IgD-negative memory B cell (primary cell): ENCODE measurements around the gene TAF12. TPM values are rescaled to one million over a fixed set of nuclear protein-coding genes. Genes with fewer than 3 reads are reported as not detected.
"Not testable (repeated sequence)": the region's sequence is repeated elsewhere in the genome, so short reads cannot be mapped to it uniquely, and the experiment has no call there.

Source experiments
- H3K27ac Mint-ChIP-seq, 3 donors: one replicate each; pipeline ENCODE4 v1.8.0; 2020 to 2022; ENCODE audit warnings: mild to moderate bottlenecking in 3 of 3, mixed read lengths in 3 of 3, moderate library complexity in 1 of 3
- H3K27me3 Mint-ChIP-seq: one replicate; pipeline ENCODE4 v1.8.0; 2021; ENCODE audit warnings: mixed read lengths
- H3K36me3 Mint-ChIP-seq: one replicate; pipeline ENCODE4 v1.8.0; 2020; ENCODE audit warnings: mild to moderate bottlenecking, mixed read lengths
- H3K4me1 Mint-ChIP-seq, 3 donors: one replicate each; pipeline ENCODE4 v1.8.0; 2020 to 2022; ENCODE audit warnings: mixed read lengths in 3 of 3, mild to moderate bottlenecking in 1 of 3
- H3K4me3 Mint-ChIP-seq, 4 donors: one replicate each; pipeline ENCODE4 v1.8.0; 2020 to 2022; ENCODE audit warnings: mild to moderate bottlenecking in 4 of 4, mixed read lengths in 4 of 4, moderate library complexity in 3 of 4
- H3K9me3 Mint-ChIP-seq, 3 donors: one replicate each; pipeline ENCODE4 v1.8.0; 2020 to 2021; ENCODE audit warnings: mixed read lengths in 3 of 3, mild to moderate bottlenecking in 1 of 3
- polyA plus RNA-seq: library from polyadenylated mRNA; unstranded; fragments of 300-500 nt; fragmentation: Illumina TruSeq; gene quantifications from one replicate; pipeline ENCODE4 v1.2.3, GENCODE V29; 2021

TAF12 gene
- polyA plus RNA-seq, 1 donor from 2014 or later: 37.5 TPM

DNA sequence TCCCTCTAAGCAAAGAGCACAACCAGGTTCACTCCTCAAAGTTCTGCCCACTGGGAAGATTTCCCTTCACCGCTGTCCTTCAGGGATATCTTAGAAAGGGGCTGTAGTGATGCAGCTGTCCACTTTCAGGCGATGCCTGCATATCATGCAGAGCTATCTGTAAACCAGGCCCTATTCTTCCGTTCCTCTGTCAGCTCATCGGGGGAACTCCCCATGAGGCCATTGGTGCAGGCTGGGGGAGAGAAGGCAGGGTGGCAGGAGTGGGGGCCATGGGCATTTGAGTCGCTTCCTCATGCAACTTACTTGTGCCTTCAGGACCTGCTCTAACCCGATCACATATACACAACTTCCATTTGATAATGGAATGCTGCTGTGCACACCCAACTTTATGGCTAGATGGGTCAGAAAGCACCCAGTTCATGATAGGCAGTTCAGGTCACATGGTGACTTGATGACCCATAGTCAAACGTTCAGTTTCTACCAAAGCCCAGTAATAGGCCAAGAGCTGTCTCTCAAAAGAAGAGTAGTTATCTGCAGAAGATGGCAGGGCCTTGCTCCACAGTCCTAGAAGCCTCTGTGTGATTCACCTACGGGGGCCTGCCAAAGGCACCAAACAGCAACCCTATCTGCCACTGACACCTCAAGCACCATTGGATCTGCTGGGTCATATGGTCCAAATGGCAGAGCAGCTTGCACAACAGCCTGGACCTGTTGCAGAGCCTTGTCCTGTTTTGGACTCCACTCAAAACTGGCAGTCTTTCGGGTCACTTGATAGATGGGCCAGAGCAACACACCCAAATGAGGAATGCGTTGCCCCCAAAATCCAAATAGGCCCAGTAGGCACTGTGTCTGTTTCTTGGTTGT lies 12.8 kb upstream of the TAF12 start:
- H3K27ac Mint-ChIP-seq, H3K36me3 Mint-ChIP-seq, H3K9me3 Mint-ChIP-seq, H3K4me1 Mint-ChIP-seq, H3K27me3 Mint-ChIP-seq: not testable (repeated sequence)
- peak overlapping the region in 1 of 4 donors; percentile 13 for H3K4me3 Mint-ChIP-seq

GRCh38 chr1:28653870-28654269 lies 11.0 kb upstream of the TAF12 start:
- H3K9me3 Mint-ChIP-seq, H3K36me3 Mint-ChIP-seq, H3K27me3 Mint-ChIP-seq, H3K4me1 Mint-ChIP-seq, H3K4me3 Mint-ChIP-seq: not testable (repeated sequence)
- H3K27ac Mint-ChIP-seq: peak overlapping the region in 1 of 3 donors; percentile 58

GRCh38 chr1:28653063-28653462 lies 10.2 kb upstream of the TAF12 start:
- H3K9me3 Mint-ChIP-seq: not testable (repeated sequence)

GRCh38 chr1:28648474-28649198 lies 5.8 kb upstream of the TAF12 start, which contains the start of gene RNU11:
TSS of gene RNU11 (plus strand) at chr1:28648600.
- Mint-ChIP-seq H3K4me3 (peak within 1 kb of the TSS; percentile 84 to 92 (median 88)), H3K27ac (peak within 1 kb of the TSS; percentile 100), H3K9me3 (no peaks in the 10 kb centered on the region), H3K36me3 (no peaks in the 10 kb centered on the region), H3K4me1 (peaks cover 16 to 23% (median 17%) of the 10 kb centered on the region in 3 donors), H3K27me3 (no peaks in the 10 kb centered on the region)

More at GRCh38 chr1:28653063-28653462, 10.2 kb upstream of the TAF12 start:
- H3K36me3 Mint-ChIP-seq, H3K27me3 Mint-ChIP-seq, H3K27ac Mint-ChIP-seq, H3K4me1 Mint-ChIP-seq, H3K4me3 Mint-ChIP-seq: not testable (repeated sequence)

DNA sequence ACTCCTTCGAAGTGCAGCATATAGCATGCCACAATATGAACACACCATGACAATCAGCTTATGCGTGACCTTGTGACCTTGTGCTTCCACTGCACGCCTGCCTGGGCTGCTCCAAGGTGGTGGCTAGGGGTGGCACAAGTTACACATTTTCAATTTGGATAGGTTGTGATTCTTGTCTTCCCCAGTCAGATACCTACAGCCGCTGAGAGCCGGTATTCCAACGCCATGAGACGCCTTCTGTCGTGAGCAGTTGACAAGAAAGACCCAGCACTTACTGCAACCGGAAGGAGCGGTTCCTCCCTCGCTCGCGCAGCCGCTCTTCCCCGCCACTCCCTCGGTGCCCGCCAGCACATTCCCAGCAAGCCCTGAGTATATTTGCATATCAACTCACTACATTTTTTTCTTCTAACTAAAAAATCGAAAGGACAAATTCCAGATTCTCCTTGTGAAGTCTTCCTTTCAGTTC lies 5.2 kb upstream of the TAF12 start:
- Mint-ChIP-seq H3K36me3 (no peaks in the 10 kb centered on the region), H3K9me3 (no peaks in the 10 kb centered on the region), H3K4me1 (peaks cover 16 to 29% (median 17%) of the 10 kb centered on the region in 3 donors), H3K27me3 (no peaks in the 10 kb centered on the region), H3K27ac (peak overlapping the region; percentile 100), H3K4me3 (peak overlapping the region; percentile 84 to 92 (median 88))

DNA sequence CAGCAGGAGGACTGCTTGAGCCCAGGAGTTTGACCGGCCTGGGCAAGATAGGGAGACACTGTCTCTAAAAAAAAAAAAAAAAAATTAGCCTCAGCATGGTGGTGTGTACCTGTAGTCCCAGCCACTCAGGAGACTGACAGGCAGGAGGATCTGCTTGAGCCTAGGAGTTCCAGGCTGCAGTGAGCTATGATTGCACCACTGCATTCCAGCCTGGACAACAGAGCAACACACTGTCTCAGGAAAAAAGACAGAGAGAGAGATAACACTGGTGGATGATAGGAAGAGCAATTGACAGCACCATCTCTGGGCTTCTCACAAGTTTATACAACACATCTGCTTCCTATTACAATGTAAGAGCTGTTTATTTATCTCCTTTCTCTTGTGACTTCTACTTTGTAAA lies 3.2 kb upstream of the TAF12 start:
- Mint-ChIP-seq H3K27me3 (no peaks in the 10 kb centered on the region), H3K4me1 (peaks cover 21 to 41% (median 29%) of the 10 kb centered on the region in 3 donors), H3K9me3 (no peaks in the 10 kb centered on the region), H3K36me3 (no peaks in the 10 kb centered on the region), H3K27ac (peak overlapping the region in 1 of 3 donors; percentile 66), H3K4me3 (no peak overlapping the region)

GRCh38 chr1:28645406-28645805 lies 2.5 kb upstream of the TAF12 start:
- peaks cover 21 to 46% (median 31%) of the 10 kb centered on the region in 3 donors for H3K4me1 Mint-ChIP-seq
- peak overlapping the region in 1 of 3 donors; percentile 34 for H3K27ac Mint-ChIP-seq
- not testable (repeated sequence) for H3K9me3 Mint-ChIP-seq, H3K27me3 Mint-ChIP-seq, H3K36me3 Mint-ChIP-seq
- H3K4me3 Mint-ChIP-seq: peak overlapping the region in 1 of 4 donors; percentile 52

GRCh38 chr1:28644494-28644893 lies 1.6 kb upstream of the TAF12 start:
- peaks cover 23 to 52% (median 31%) of the 10 kb centered on the region in 3 donors for H3K4me1 Mint-ChIP-seq
- H3K4me3 Mint-ChIP-seq: peak overlapping the region; percentile 92 to 100 (median 98)
- H3K27ac Mint-ChIP-seq: peak overlapping the region; percentile 99
- H3K9me3 Mint-ChIP-seq: no peaks in the 10 kb centered on the region
- no peaks in the 10 kb centered on the region for H3K27me3 Mint-ChIP-seq
- H3K36me3 Mint-ChIP-seq: no peaks in the 10 kb centered on the region

- peaks cover 17 to 40% (median 27%) of the 10 kb centered on the region in 3 donors for H3K4me1 Mint-ChIP-seq
Measured at GRCh38 chr1:28642056-28642846, 616 bp downstream of the TAF12 start.

DNA sequence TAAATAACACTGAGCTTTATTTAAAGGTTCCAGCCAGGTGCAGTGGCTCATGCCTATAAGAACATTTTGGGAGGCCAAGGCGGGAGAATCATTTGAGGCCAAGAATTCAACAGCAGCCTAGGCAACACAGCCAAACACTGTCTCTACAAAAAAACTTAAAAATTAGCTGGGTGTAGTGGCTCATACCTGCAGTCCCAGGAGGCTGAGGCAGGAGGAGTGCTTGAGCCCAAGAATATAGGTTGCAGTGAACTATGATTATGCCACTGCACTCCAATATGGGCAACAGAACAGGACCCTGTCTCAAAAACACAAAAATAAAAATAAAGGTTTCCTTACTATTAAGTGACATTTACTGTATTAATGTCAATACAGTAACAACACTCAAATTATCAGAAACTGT lies 2.1 kb downstream of the TAF12 start:
- H3K27ac Mint-ChIP-seq: peak overlapping the region in 1 of 3 donors; percentile 49
- no peaks in the 10 kb centered on the region for H3K9me3 Mint-ChIP-seq
- no peaks in the 10 kb centered on the region for H3K27me3 Mint-ChIP-seq
- H3K36me3 Mint-ChIP-seq: no peaks in the 10 kb centered on the region
- H3K4me3 Mint-ChIP-seq: peak overlapping the region in 3 of 4 donors; percentile 12 to 98 (median 78)
- peaks cover 17 to 44% (median 27%) of the 10 kb centered on the region in 3 donors for H3K4me1 Mint-ChIP-seq

More at GRCh38 chr1:28642056-28642846, 616 bp downstream of the TAF12 start:
- H3K4me3 Mint-ChIP-seq: peak overlapping the region; percentile 92 to 100 (median 98)
- H3K27me3 Mint-ChIP-seq: no peaks in the 10 kb centered on the region
- H3K36me3 Mint-ChIP-seq: no peaks in the 10 kb centered on the region
- H3K9me3 Mint-ChIP-seq: no peaks in the 10 kb centered on the region
- H3K27ac Mint-ChIP-seq: peak overlapping the region; percentile 99

DNA sequence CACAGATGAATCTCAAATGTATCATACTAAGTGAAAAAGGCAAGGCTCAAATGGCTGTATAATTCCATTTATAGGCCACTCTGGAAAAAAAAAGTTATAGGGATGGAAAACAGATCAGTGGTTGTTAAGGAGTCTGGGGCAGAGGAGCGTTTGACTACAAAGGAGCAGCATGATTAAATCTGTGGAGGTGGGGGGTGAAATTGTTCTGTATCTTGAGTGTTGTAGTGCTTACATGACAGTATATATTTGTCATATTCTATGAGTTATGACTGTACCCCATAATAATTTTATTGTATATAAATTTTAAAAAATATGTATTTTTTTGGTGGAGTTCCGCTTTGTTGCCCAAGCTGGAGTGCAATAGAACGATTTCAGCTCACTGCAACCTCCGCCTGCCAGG lies 10.3 kb downstream of the TAF12 start:
- Mint-ChIP-seq H3K4me1 (peaks cover 2 to 9% (median 3%) of the 10 kb centered on the region in 3 donors), H3K27me3 (no peaks in the 10 kb centered on the region), H3K36me3 (no peaks in the 10 kb centered on the region), H3K4me3 (no peak overlapping the region), H3K27ac (no peak overlapping the region), H3K9me3 (no peaks in the 10 kb centered on the region)

GRCh38 chr1:28631713-28632112 lies 11.2 kb downstream of the TAF12 start:
- peaks cover 2 to 9% (median 3%) of the 10 kb centered on the region in 3 donors for H3K4me1 Mint-ChIP-seq
- H3K27ac Mint-ChIP-seq: no peak overlapping the region
- no peak overlapping the region for H3K4me3 Mint-ChIP-seq
- no peaks in the 10 kb centered on the region for H3K9me3 Mint-ChIP-seq
- no peaks in the 10 kb centered on the region for H3K36me3 Mint-ChIP-seq
- H3K27me3 Mint-ChIP-seq: no peaks in the 10 kb centered on the region

DNA sequence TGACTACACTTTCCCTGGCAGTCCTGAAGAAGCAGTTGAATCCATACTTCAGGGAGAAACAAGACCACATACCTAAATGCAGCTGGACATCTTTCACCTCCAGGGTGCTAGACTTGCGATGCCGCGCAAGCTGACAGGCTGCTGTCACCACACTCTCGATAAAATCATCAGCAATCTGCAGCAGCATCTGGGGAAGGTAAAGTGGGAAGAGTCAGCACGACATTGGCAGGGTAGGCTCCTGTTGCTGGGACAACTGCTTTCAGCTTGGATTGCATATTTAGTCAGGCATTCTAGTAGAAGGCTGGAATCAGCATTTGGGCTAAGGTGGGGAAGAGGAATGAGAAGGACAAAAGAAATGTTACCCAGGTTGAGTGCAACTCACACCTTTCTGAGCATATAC lies 29.7 kb downstream of the TAF12 start:
- H3K9me3 Mint-ChIP-seq: no peaks in the 10 kb centered on the region

DNA sequence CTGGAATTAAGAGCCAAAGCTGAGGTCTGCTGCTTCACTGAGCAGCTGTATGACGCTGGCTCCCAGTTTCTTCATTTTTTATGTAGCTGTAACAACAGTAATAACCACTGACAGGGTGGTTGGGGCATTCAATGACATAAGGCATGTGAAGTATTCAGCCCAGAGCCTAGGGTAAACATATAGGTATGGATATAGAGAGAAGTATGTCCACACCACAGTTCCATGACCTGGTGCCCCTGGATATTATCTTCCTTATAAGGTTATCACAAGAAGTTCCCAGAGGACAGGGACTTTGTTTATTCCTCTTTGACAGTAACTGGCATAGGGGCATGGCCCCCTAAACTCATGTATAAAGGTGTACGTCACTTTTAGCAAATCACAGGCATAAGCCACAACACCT lies 36.1 kb downstream of the TAF12 start:
- no peaks in the 10 kb centered on the region for H3K9me3 Mint-ChIP-seq
- no peak overlapping the region for H3K4me3 Mint-ChIP-seq
- peaks cover 5% of the 10 kb centered on the region for H3K36me3 Mint-ChIP-seq
- no peak overlapping the region for H3K27ac Mint-ChIP-seq
- H3K4me1 Mint-ChIP-seq: peaks cover 0 to 2% (median 0%) of the 10 kb centered on the region in 3 donors
- H3K27me3 Mint-ChIP-seq: no peaks in the 10 kb centered on the region

More for the DNA sequence above, 29.7 kb downstream of the TAF12 start:
- H3K27ac Mint-ChIP-seq: no peak overlapping the region
- H3K27me3 Mint-ChIP-seq: no peaks in the 10 kb centered on the region
- H3K4me1 Mint-ChIP-seq: peaks cover 0 to 3% (median 0%) of the 10 kb centered on the region in 3 donors
- H3K4me3 Mint-ChIP-seq: no peak overlapping the region
- H3K36me3 Mint-ChIP-seq: peaks cover 7% of the 10 kb centered on the region
